NB4 (cell line): ENCODE measurements around the gene ASS1.

ENCODE experiments used
- DNase-seq: peaks from one replicate; pipeline ENCODE4 v3.0.0; 2010; ENCODE audit warnings: low read depth
- H3K4me3 ChIP-seq: one replicate; pipeline ENCODE4 v1.5.1; 2011; ENCODE audit warnings: mild to moderate bottlenecking, low read depth, low read length, moderate library complexity
- MYC ChIP-seq: IDR thresholded peaks from 2 replicates; pipeline ENCODE4 v1.6.1; 2011; ENCODE audit warnings: low read depth, low read length
- POLR2A ChIP-seq: IDR thresholded peaks from 2 replicates; pipeline ENCODE4 v1.6.1; 2011; ENCODE audit warnings: mild to moderate bottlenecking; ENCODE audit not compliant: insufficient read length; ENCODE audit errors: extremely low read depth
- TF ChIP-seq, protein P1 (sequence below): IDR thresholded peaks from 2 replicates; pipeline ENCODE4 v1.6.1; 2011; ENCODE audit warnings: low read depth, low read length
- TF ChIP-seq, protein P2 (sequence below): IDR thresholded peaks from one replicate; pipeline ENCODE4 v1.5.1; 2012; ENCODE audit warnings: low read depth, low read length

ASS1 gene

DNA sequence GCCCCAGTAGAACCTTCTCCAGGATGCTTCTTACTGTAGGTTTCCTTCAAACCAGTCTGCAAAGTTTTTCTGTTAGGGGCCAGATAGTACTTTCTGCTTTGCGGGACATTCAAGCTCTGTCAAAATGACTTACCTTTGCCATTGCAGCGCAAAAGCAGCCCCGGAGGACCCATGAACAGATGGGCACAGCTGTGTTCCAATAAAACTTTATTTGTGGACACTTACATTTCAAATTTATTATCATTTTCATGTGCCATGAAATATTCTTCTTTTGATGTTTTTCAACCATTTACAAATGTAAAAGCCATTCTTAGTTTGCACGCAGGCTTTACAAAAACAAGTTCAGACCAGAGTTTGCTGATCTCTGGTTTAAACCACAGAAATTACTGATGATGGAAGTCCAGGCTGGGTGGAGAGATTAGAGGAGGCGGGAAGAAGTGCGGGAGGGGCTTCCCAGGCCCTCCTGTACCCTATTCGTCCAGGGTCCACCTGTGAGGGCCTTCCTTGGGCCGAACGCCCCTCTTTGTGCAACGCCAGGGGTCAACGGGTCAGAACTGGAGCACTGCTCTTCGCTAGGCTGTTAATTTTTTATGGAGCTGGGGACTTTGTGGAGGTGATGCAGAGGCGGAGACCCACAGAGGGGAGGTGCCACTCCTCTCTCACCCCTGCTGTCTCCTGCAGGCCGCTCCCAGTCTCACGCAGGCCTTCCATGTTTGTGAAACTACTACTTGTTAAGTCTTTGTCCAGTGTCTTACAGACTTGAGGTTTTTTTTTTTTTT is 7.6 kb upstream of the ASS1 start:
- H3K4me3 ChIP-seq = no peak overlapping the region
- TF ChIP-seq, protein P1, sequence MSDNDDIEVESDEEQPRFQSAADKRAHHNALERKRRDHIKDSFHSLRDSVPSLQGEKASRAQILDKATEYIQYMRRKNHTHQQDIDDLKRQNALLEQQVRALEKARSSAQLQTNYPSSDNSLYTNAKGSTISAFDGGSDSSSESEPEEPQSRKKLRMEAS = no peak
- TF ChIP-seq, protein P2, sequence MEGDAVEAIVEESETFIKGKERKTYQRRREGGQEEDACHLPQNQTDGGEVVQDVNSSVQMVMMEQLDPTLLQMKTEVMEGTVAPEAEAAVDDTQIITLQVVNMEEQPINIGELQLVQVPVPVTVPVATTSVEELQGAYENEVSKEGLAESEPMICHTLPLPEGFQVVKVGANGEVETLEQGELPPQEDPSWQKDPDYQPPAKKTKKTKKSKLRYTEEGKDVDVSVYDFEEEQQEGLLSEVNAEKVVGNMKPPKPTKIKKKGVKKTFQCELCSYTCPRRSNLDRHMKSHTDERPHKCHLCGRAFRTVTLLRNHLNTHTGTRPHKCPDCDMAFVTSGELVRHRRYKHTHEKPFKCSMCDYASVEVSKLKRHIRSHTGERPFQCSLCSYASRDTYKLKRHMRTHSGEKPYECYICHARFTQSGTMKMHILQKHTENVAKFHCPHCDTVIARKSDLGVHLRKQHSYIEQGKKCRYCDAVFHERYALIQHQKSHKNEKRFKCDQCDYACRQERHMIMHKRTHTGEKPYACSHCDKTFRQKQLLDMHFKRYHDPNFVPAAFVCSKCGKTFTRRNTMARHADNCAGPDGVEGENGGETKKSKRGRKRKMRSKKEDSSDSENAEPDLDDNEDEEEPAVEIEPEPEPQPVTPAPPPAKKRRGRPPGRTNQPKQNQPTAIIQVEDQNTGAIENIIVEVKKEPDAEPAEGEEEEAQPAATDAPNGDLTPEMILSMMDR = no peak
- TF ChIP-seq MYC = no peak
- no peak for TF ChIP-seq POLR2A

DNA sequence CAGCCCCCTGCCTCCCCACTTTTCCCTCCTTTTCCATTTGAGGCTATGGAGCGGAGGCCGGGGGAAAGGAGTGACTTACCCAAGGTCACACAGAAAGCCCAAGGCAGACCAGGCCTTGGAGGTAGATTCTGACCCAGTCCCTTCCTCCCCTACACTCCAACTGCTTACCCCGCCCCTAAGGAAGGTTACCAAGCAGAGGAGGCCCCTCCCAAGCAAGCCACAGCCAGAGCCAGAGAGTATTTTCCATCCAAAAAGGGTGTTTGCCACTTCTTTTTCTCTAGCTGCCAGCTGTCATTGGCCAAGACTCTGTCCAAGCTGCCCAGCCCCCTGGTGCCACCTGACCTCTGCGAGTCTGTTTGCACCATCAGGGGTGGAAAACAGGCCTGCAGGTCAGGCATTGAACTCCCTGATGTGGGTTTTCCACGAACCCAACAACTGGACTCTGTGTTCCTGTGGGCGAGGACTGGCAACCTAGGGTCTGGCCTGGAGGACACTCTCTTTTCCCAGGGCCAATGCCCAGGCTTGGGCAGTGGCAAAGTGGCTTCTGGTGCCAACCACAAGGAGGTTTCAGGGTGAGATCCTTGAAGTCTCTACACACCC is 6.3 kb upstream of the ASS1 start:
- H3K4me3 ChIP-seq = no peak overlapping the region
- TF ChIP-seq, protein P1 = no peak
- no peak for TF ChIP-seq MYC
- TF ChIP-seq, protein P2 = no peak
- TF ChIP-seq POLR2A = no peak
- DNase-seq = no peak

More for the DNA sequence above, 7.6 kb upstream of the ASS1 start:
- no peak for DNase-seq

DNA sequence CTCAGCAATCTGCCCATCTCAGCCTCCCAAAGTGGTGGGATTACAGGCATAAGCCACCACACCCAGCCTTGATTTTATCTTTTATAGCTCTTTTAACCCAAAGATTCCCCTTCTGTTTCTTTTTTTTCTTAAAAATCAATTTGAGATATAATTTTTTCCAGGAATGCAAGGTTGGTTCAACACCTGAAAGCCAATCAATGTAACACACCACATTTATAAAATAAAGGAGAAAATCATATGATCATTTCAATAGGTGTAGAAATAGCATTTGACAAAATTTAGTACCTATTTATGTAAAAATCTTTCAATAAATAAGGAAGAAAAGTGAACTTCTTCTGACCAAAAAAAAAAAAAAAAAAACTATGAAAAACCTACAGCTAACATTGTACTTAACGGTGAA is 3.7 kb upstream of the ASS1 start:
- no peak overlapping the region for H3K4me3 ChIP-seq
- TF ChIP-seq, protein P2 = no peak
- TF ChIP-seq POLR2A = no peak
- TF ChIP-seq, protein P1 = no peak
- no peak for DNase-seq

DNA sequence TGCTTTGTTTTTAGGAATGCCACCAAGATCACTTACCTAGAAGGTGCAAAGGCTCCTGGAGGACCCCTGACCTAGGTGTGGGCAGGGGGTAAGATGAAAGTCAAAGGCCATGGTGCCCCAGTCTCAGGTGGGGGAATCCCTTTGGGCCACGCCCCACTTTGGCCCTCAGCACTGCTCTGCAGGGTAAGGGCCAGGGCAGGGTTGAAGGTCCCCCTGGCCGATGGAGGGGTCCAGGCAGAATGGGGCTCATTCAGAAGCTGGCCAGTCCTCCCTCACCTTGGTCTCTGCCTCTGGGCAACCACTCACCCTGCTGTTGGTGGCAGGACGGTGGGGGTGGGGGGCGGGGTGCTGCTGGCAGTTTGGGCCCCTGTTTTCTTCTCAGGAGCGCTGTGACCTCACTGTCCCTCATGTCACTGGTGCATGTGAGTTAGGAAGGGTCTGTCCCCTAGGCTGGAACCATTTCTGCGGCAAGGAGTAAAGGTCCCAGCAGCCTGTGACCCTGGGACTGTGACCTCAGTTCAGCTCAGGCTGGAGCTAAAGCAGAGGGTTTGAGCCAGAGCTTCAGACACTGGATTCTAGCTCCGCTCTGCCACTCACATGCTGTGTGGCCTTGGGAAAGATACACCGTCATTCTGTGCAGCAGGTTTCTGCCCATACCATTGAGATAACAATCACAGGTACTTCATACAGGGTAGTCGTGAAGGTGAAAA is 1.9 kb upstream of the ASS1 start:
- DNase-seq = no peak
- no peak overlapping the region for H3K4me3 ChIP-seq
- TF ChIP-seq MYC = no peak
- TF ChIP-seq, protein P1 = no peak
- no peak for TF ChIP-seq POLR2A
- TF ChIP-seq, protein P2 = no peak

DNA sequence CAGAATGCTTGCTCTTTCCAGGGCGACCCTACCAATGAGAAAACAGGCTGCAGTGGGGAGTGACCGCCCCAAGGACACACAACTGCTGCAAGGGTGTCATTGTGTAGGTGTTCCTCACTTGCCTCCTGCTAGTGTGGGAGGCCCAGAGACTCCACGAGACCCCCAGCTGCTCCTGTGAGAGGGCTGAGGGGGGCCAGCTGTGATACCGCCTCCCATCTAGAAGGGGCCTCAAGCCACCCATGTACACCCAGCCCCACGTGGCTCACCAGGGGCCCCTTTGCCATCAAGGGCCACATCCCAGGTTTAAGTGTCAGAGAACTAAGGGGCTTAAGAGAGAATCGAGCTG is 1.3 kb upstream of the ASS1 start:
- TF ChIP-seq, protein P2 = no peak
- DNase-seq = no peak
- H3K4me3 ChIP-seq = no peak overlapping the region
